ENCODE data around the gene SERPIND1. TPM values are rescaled to one million over a fixed set of nuclear protein-coding genes. Genes with fewer than 3 reads are reported as not detected.

SERPIND1 gene
- total RNA-seq, 2 experiments from 2014 or later, result not detected

DNA sequence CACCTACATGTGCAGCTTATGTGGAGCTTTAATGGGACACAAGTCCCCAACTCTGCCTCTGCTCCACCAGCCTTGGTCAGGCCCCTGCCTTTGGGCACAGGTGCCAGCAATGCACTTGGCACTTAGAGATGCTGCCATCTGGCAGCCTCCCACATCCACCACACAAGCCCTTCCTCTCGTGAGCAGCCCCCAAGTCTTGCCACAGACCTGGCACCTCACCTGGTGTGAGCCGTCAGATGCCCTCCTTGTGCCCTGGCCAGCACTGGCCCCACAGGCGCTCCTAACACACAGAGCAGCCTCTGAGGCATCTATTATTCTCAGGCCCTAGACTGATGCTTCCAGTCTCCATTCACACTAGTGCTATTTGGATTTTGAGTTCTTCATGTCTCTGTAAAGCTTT is 24.5 kb upstream of the SERPIND1 start:
- no peak overlapping the region for H3K27ac Mint-ChIP-seq
- ChIA-PET POLR2A (interaction anchor here (0.6 kb wide), 1 partner anchor 105 kb away, joined by 5 read pairs; no protein-coding TSS in a partner anchor), CTCF (interaction anchor here (0.6 to 1.1 kb wide), 3 partner anchors 8 to 936 kb away, joined by 3 to 5 read pairs (median 3); no protein-coding TSS in a partner anchor)
- no peaks in the 10 kb centered on the region for H3K9me3 Mint-ChIP-seq (ENCODE audit: low read depth)
- ATAC-seq, result no peak
- H3K4me1 Mint-ChIP-seq, result peaks cover 2% of the 10 kb centered on the region
- no peaks in the 10 kb centered on the region for H3K27me3 Mint-ChIP-seq
- DNase-seq, result no peak
- H3K36me3 Mint-ChIP-seq (ENCODE audit: low read depth), result peaks cover 17% of the 10 kb centered on the region
- H3K4me3 Mint-ChIP-seq, result no peak overlapping the region
- intact Hi-C loops (cut with DNase I, micrococcal nuclease), result loop anchor here in 1 of 2 experiments (10.0 kb wide), 1 partner anchor 75 kb away; no protein-coding TSS in a partner anchor

- Mint-ChIP-seq H3K4me3 (no peak overlapping the region), H3K27me3 (no peaks in the 10 kb centered on the region), H3K36me3 (ENCODE audit: low read depth) (peaks cover 17% of the 10 kb centered on the region), H3K4me1 (peaks cover 2% of the 10 kb centered on the region), H3K9me3 (ENCODE audit: low read depth) (no peaks in the 10 kb centered on the region), H3K27ac (no peak overlapping the region)
- intact Hi-C loops (cut with DNase I, micrococcal nuclease), result no loop called here
- DNase-seq (peak; percentile 70), ATAC-seq (peak; percentile 84)
- POLR2A ChIA-PET, result no interaction called here
- CTCF ChIA-PET, result interaction anchor here (0.7 to 1.1 kb wide), 3 partner anchors 9 to 218 kb away, joined by 3 to 5 read pairs (median 5); no protein-coding TSS in a partner anchor
These were observed 23.3 kb upstream of the SERPIND1 start for GRCh38 chr22:20750461-20751184.

DNA sequence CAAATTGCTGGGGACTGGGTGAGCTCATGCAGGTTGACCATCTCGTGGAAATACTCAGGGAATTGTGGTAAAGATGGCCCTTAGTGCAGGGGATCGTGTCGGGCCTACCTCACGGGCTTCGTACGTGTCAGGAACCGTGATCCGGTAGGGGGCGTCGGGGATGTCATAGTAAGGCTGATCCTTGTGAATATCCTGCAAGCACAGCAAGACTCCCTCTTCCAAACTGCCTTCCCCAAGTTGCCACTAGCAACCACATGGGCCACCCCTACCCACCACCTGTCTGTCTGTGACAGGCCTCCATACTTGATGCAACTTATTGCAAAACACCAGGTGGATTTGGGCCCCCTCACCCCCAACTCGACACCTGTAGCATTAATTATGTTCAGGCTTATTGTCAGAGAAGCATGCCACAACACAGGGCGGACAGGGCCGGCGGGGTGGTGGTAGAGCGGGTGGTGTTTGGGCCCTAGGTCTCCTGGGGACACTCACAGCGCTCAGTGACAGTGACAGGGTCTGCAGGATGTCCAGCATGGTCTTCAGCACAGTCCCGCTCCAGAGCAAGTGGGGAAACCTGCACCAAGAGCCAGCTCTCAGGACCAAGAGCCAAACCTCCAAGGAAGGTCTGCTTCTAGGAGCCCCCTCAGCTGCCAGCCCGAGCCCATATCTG is 22.6 kb upstream of the SERPIND1 start:
- no peak overlapping the region for H3K4me3 Mint-ChIP-seq
- intact Hi-C loops (cut with DNase I, micrococcal nuclease), result no loop called here
- no peak overlapping the region for H3K27ac Mint-ChIP-seq
- no peak for DNase-seq
- POLR2A ChIA-PET, result no interaction called here
- H3K27me3 Mint-ChIP-seq, result no peaks in the 10 kb centered on the region
- no peaks in the 10 kb centered on the region for H3K9me3 Mint-ChIP-seq (ENCODE audit: low read depth)
- peaks cover 16% of the 10 kb centered on the region for H3K36me3 Mint-ChIP-seq (ENCODE audit: low read depth)
- CTCF ChIA-PET, result interaction anchor here (0.7 kb wide), 1 partner anchor 219 kb away, joined by 3 read pairs; no protein-coding TSS in a partner anchor
- peaks cover 2% of the 10 kb centered on the region for H3K4me1 Mint-ChIP-seq
- no peak for ATAC-seq

DNA sequence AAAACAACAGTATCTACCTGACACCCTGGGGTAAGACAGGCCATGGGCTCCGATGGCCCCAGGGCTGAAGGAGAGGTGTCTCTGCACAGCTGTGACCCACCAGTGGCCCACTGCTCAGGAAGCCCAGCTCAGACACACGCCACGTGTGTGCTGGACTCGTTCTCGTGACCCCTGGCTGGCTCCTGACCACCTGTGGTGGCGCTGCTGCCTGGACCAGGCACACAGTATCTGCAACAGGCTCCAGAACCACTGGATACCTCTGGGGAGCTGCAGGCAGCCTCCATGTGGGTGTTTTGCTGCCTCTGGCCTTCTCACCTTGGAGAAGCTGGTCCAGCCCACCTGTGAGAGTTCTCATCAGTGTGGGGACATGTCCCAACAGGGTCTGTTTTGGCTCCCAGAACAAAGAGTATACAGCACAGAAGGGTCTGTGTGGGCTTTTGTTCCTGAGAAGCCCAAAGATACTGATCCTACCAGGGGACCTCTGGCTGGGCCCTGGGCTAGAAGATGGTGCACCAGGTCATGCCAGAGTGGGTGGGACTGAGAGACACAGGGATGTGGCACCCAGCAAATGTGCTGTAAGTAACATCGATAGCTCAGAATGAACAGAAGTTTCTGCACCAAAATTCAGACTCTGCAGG is 21.7 kb upstream of the SERPIND1 start:
- CTCF ChIA-PET, result interaction anchor here (0.8 to 1.0 kb wide), 2 partner anchors 11 to 32 kb away, joined by 4 to 6 read pairs; no protein-coding TSS in a partner anchor

DNA sequence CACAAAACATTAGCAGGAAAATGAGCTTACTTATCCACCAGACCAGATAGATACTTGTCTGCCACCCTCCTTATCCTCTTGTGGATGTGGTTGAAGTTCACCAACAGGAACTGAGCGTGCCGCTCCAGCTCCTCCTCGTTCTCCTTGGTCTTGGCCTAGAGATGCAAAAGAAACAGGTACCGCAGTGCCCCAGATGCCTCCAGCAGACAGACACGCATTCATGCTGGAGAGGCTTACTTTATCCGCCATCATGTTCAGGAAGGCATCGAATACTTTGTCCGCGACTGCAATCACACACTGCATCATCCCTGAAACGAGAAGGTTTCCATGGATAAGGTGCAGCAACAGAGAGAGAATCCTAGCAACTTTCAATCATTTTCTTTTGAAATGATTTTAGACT is 21.0 kb upstream of the SERPIND1 start:
- Mint-ChIP-seq H3K36me3 (ENCODE audit: low read depth) (peaks cover 11% of the 10 kb centered on the region), H3K9me3 (ENCODE audit: low read depth) (no peaks in the 10 kb centered on the region), H3K27me3 (no peaks in the 10 kb centered on the region), H3K4me1 (peaks cover 2% of the 10 kb centered on the region), H3K27ac (no peak overlapping the region), H3K4me3 (no peak overlapping the region)
- no peak for DNase-seq
- POLR2A ChIA-PET, result no interaction called here
- no peak for ATAC-seq
- CTCF ChIA-PET, result interaction anchor here (0.8 to 1.0 kb wide), 2 partner anchors 12 to 31 kb away, joined by 4 to 6 read pairs; no protein-coding TSS in a partner anchor
- intact Hi-C loops (cut with DNase I, micrococcal nuclease), result no loop called here

More for the DNA sequence above, 21.7 kb upstream of the SERPIND1 start:
- Mint-ChIP-seq H3K4me1 (peaks cover 2% of the 10 kb centered on the region), H3K27ac (no peak overlapping the region), H3K36me3 (ENCODE audit: low read depth) (peaks cover 11% of the 10 kb centered on the region), H3K9me3 (ENCODE audit: low read depth) (no peaks in the 10 kb centered on the region), H3K4me3 (no peak overlapping the region), H3K27me3 (no peaks in the 10 kb centered on the region)
- ATAC-seq (no peak), DNase-seq (no peak)
- intact Hi-C loops (cut with DNase I, micrococcal nuclease), result no loop called here
- POLR2A ChIA-PET, result no interaction called here

DNA sequence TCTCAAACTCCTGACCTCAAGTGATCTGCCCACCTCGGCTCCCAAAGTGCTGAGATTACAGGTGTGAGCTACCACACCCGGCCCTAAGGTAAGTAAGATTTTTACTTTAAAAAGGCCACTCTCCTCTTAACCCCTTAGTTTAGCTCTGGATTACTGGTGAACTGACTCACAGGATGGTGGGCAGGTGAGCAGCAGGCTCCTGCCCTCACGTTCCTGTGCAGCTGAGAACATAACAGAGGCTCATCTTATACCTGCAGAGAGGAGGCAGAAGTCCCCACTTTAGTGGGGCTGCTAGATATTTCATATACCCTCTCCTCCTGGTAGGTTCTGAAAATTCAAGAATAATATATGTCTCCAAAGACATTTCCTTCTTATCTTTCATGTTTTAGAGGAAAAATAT is 17.1 kb upstream of the SERPIND1 start:
- no peak overlapping the region for H3K4me3 Mint-ChIP-seq
- no peak overlapping the region for H3K27ac Mint-ChIP-seq
- DNase-seq (no peak), ATAC-seq (no peak)
- no peaks in the 10 kb centered on the region for H3K9me3 Mint-ChIP-seq (ENCODE audit: low read depth)
- H3K4me1 Mint-ChIP-seq, result no peaks in the 10 kb centered on the region
- POLR2A ChIA-PET, result no interaction called here
- intact Hi-C loops (cut with DNase I, micrococcal nuclease), result no loop called here
- CTCF ChIA-PET, result interaction anchor here (0.6 kb wide), 1 partner anchor 8 kb away, joined by 3 read pairs; no protein-coding TSS in a partner anchor
- no peaks in the 10 kb centered on the region for H3K27me3 Mint-ChIP-seq
- H3K36me3 Mint-ChIP-seq (ENCODE audit: low read depth), result peaks cover 7% of the 10 kb centered on the region

- intact Hi-C loops (cut with DNase I, micrococcal nuclease), result no loop called here
- POLR2A ChIA-PET, result no interaction called here
These were observed 15.2 kb upstream of the SERPIND1 start for GRCh38 chr22:20758688-20759087.

DNA sequence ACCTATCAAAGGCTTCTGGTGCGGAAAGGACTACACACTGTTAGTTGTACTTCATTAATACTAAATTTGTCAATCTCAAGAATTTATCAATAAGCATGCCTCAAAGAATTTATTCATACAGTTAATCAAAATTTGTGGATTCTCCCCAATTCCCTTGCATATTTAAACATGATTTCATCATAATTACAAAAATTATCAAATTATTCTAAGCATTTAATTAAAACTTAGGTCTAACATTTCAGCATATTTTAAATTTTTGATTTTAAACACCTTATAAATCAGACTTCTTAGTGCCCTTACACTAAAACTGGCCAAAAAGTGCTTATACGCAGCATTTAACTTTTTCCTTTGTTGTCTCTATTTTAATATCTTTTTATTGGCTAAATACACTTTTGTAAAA is 13.8 kb upstream of the SERPIND1 start:
- intact Hi-C loops (cut with DNase I, micrococcal nuclease), result no loop called here
- Mint-ChIP-seq H3K9me3 (ENCODE audit: low read depth) (no peaks in the 10 kb centered on the region), H3K4me1 (no peaks in the 10 kb centered on the region), H3K27ac (no peak overlapping the region), H3K27me3 (no peaks in the 10 kb centered on the region), H3K36me3 (ENCODE audit: low read depth) (peaks cover 17% of the 10 kb centered on the region), H3K4me3 (no peak overlapping the region)
- ChIA-PET POLR2A (no interaction called here), CTCF (interaction anchor here (1.0 kb wide), 1 partner anchor 24 kb away, joined by 7 read pairs; no protein-coding TSS in a partner anchor)
- DNase-seq, result no peak
- ATAC-seq, result no peak

More at GRCh38 chr22:20758688-20759087, 15.2 kb upstream of the SERPIND1 start:
- no peak for ATAC-seq
- CTCF ChIA-PET, result interaction anchor here (1.1 kb wide), 1 partner anchor 9 kb away, joined by 4 read pairs; no protein-coding TSS in a partner anchor
- Mint-ChIP-seq H3K27ac (no peak overlapping the region), H3K4me3 (no peak overlapping the region), H3K9me3 (ENCODE audit: low read depth) (no peaks in the 10 kb centered on the region), H3K27me3 (no peaks in the 10 kb centered on the region), H3K36me3 (ENCODE audit: low read depth) (peaks cover 7% of the 10 kb centered on the region), H3K4me1 (no peaks in the 10 kb centered on the region)
- DNase-seq, result no peak

GRCh38 chr22:20761536-20761935 is 12.4 kb upstream of the SERPIND1 start:
- DNase-seq (no peak), ATAC-seq (no peak)
- Mint-ChIP-seq H3K27ac (no peak overlapping the region), H3K4me1 (no peaks in the 10 kb centered on the region), H3K9me3 (ENCODE audit: low read depth) (no peaks in the 10 kb centered on the region), H3K27me3 (no peaks in the 10 kb centered on the region), H3K36me3 (ENCODE audit: low read depth) (peaks cover 18% of the 10 kb centered on the region), H3K4me3 (no peak overlapping the region)
- CTCF ChIA-PET, result interaction anchor here (0.7 kb wide), 1 partner anchor 63 kb away, joined by 3 read pairs; no protein-coding TSS in a partner anchor
- intact Hi-C loops (cut with DNase I, micrococcal nuclease), result no loop called here
- POLR2A ChIA-PET, result no interaction called here

- H3K27me3 Mint-ChIP-seq, result no peaks in the 10 kb centered on the region
- peaks cover 18% of the 10 kb centered on the region for H3K36me3 Mint-ChIP-seq (ENCODE audit: low read depth)
- CTCF ChIA-PET, result interaction anchor here (0.7 to 2.0 kb wide), 2 partner anchors 21 to 62 kb away, joined by 3 to 4 read pairs; no protein-coding TSS in a partner anchor
- ATAC-seq, result no peak
- POLR2A ChIA-PET, result no interaction called here
- no peaks in the 10 kb centered on the region for H3K9me3 Mint-ChIP-seq (ENCODE audit: low read depth)
- intact Hi-C loops (cut with DNase I, micrococcal nuclease), result no loop called here
- no peak for DNase-seq
- H3K4me3 Mint-ChIP-seq, result no peak overlapping the region
- no peak overlapping the region for H3K27ac Mint-ChIP-seq
- no peaks in the 10 kb centered on the region for H3K4me1 Mint-ChIP-seq
These were observed 11.6 kb upstream of the SERPIND1 start for GRCh38 chr22:20762233-20762796.
